GM12891 (cell line): Measurements from ENCODE around the gene CALN1.
"Not testable (repeated sequence)": the region's sequence is repeated elsewhere in the genome, so short reads cannot be mapped to it uniquely, and the experiment has no call there.

Source experiments
- DNase-seq: peaks from one replicate; pipeline ENCODE4 v3.0.0; 2011; ENCODE audit warnings: low spot score; ENCODE audit not compliant: insufficient read length
- FAIRE-seq: peaks from 2 replicates; lab custom pipeline; 2011; peaks lifted over from hg19 to GRCh38; lab: Jason Lieb, UNC
- PAX5 ChIP-seq: IDR thresholded peaks from 2 replicates; pipeline ENCODE4 v1.6.1; 2011; ENCODE audit warnings: low read length, moderate library complexity, mild to moderate bottlenecking; ENCODE audit not compliant: insufficient read depth, severe bottlenecking
- POLR2A ChIP-seq: IDR thresholded peaks from 2 replicates; pipeline ENCODE4 v1.6.1; 2011; ENCODE audit warnings: low read depth, low read length, control low read depth
- POLR2AphosphoS5 ChIP-seq: IDR thresholded peaks from 2 replicates; pipeline ENCODE4 v1.6.1; 2011; ENCODE audit warnings: low read depth, low read length, control low read depth
- POU2F2 ChIP-seq: IDR thresholded peaks from 2 replicates; pipeline ENCODE4 v1.6.1; 2011; ENCODE audit warnings: low read depth, mild to moderate bottlenecking, control low read depth, low read length, moderate library complexity
- SPI1 ChIP-seq: IDR thresholded peaks from 2 replicates; pipeline ENCODE4 v1.6.1; 2011; ENCODE audit warnings: low read depth, low read length, control low read depth
- TAF1 ChIP-seq: IDR thresholded peaks from 2 replicates; pipeline ENCODE4 v1.6.1; 2011; ENCODE audit warnings: low read depth, low read length, control low read depth

CALN1 gene

DNA sequence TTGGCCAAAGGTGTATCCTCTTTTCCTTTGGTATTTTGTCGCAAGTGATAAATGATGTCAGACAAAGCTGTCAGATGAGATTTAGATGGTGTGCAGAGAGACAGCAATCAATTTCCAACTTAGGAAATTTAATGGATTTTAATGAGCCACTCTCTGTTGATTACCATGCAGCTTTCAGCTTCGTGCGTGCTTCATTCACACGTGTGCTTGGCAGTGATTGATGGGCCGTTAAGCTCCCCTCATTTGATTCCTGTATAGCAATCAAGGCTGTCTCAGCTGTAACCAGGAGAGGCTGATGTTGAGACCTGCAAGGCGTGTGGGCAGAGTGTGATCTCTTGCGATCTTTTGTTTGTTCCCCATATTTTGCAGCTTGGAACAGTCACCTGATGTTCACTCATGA lies 439.6 kb downstream of the CALN1 start:
- no peak for FAIRE-seq
- no peak for TF ChIP-seq POLR2AphosphoS5
- no peak for TF ChIP-seq POU2F2
- no peak for TF ChIP-seq TAF1
- no peak for TF ChIP-seq SPI1
- no peak for TF ChIP-seq POLR2A
- no peak for TF ChIP-seq PAX5
- DNase-seq, result no peak

DNA sequence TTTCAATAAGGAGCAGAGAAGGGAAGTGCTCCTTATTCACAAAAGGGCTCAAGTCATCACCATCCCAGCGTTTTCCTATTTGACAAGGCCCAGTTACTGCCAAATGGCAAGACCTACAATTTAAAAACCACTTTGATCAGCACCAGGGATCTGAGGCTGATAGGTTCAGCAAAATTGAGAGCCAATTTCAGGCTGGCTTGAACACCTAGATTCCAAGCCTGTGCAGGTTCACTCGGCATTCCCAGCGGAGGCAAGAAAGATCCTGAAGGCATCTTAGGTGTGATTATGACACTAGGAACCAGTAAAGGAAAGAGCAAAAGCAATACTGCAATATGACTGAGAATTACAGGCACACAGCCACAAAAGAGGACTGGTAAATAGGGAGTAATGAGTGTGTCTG lies 441.4 kb downstream of the CALN1 start:
- TF ChIP-seq POLR2A (no peak), POU2F2 (no peak), POLR2AphosphoS5 (no peak), TAF1 (no peak), SPI1 (no peak), PAX5 (no peak)
- FAIRE-seq (no peak), DNase-seq (no peak)

DNA sequence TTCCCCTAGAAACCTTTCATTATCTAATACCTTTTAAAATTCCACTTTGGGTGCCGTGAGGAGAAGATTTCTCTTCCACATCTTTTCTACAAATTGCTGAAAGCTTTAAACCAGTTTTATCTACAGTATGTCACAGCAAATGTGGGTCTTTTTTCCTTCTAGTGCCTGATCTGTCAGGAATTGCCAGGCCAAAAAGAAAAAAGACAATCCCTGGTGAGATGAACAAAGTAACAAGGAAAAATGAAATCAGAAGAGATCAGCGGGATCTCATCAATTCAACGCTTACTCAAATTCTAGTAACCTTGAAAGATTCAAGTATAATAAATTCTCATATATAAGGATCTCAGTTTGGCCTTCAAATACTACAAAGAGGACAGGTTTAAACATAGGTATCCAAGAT lies 449.5 kb downstream of the CALN1 start:
- DNase-seq (no peak), FAIRE-seq (no peak)
- TF ChIP-seq TAF1, result no peak
- TF ChIP-seq POU2F2, result no peak

DNA sequence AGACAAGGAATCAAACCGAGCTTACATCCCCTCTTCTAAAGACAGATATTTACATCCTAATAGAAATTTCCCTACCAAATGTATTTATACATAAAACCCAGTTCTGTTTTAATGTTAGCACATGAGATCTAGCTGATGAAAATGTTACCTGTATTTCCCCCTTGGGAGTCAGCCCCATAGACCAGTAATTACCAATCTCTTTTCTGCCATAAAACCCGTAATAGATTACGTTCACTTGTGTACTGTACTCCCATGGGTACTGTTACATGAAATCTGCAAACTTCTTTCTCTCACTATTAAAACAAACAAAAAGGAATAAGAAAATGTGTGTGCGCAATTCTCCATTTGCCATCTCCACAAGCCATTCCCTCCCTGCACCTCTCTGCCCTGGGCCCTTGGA lies 450.9 kb downstream of the CALN1 start:
- no peak for TF ChIP-seq POLR2A
- TF ChIP-seq PAX5, result no peak
- TF ChIP-seq POU2F2, result no peak
- TF ChIP-seq SPI1, result no peak
- TF ChIP-seq TAF1, result no peak
- TF ChIP-seq POLR2AphosphoS5, result no peak
- DNase-seq, result no peak
- no peak for FAIRE-seq

DNA sequence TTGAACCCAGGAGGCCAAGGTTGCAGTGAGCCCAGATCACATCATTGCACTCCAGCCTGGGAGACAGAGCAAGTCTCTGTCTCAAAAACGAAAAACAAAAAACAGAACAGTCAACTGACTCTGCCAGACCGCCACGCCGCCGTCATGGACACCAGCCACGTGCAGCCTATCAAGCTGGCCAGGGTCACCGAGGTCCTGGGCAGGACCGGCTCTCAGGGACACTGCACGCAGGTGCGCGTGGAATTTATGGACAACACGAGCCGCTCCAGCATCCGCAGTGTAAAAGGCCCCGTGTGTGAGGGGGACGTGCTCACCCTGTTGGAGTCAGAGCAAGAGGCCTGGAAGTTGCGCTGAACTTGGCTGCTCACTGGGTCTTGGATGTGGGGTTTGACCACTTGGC lies 470.0 kb downstream of the CALN1 start:
- FAIRE-seq (no peak), DNase-seq (no peak)
- TF ChIP-seq POLR2A (no peak), POLR2AphosphoS5 (no peak), PAX5 (no peak), TAF1 (no peak), SPI1 (no peak), POU2F2 (no peak)

DNA sequence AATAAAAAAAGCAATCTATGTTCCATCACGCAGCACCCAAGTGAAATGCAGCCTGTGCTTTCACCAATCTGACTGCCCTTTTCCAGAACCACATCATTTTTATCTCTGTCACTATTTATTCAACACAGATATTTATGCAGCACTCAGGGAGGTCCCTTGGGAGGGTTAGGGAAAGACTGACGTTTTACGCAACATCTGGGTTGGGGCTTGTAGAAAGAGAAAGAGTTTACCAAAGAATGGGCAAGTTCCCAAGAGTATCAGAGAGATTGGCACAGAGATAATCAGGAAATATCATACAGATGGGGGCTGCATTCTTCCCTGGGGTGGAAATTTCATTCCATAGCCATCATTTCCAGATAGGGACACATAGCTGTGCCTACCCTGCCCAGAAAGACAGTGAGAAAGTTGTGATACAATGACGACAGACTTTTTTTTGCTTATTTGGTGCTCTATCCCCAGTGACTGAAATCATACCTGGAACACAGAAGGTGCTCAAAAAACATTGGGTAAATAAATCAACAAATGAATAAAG lies 474.2 kb downstream of the CALN1 start:
- FAIRE-seq, result no peak
- no peak for TF ChIP-seq POLR2AphosphoS5
- TF ChIP-seq SPI1, result no peak
- TF ChIP-seq POU2F2, result no peak
- no peak for TF ChIP-seq POLR2A
- no peak for TF ChIP-seq PAX5
- no peak for TF ChIP-seq TAF1

DNA sequence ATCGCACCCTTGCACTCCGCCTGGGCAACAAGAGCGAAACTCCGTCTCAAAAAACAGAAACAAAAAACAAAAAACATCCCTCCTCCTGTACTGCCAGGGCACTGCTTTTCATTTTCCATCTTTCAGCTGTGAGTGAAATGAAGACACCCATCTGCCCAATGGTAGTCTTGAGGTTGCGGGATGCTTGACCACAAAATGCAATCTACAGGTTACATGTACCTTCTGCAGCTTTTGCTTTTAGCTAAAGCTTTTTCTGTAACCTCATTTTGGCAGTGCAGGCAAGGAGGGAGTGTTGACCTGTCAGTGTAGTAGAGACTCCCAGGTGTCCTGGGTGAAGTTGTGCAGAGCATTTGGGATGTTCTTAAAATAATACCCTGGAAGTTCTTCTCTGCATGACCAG lies 476.5 kb downstream of the CALN1 start:
- DNase-seq (no peak), FAIRE-seq (no peak)
- TF ChIP-seq PAX5, result no peak
- no peak for TF ChIP-seq POU2F2
- no peak for TF ChIP-seq POLR2AphosphoS5
- no peak for TF ChIP-seq SPI1
- no peak for TF ChIP-seq TAF1

More for the DNA sequence above, 474.2 kb downstream of the CALN1 start:
- no peak for DNase-seq

DNA sequence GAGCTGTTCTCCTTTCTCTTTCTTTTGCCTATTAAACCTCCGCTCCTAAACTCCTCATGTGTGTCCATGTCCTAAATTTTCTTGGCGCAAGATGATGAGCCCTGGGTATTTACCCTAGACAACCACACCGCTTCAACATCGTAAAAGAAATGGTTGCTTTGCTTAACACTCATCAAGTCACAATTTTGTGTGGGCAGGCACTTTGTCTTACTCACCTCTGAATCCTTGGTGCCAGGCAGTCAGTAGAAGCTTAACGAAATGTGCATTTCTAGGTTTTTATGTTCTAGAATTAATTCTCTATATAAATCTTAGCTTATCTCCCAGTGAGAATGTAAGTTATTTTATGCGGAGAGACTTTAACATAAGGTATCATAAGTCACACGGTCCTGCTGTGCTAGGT lies 478.7 kb downstream of the CALN1 start:
- FAIRE-seq (no peak), DNase-seq (no peak)
- no peak for TF ChIP-seq POLR2AphosphoS5
- no peak for TF ChIP-seq SPI1
- no peak for TF ChIP-seq PAX5
- no peak for TF ChIP-seq POLR2A
- TF ChIP-seq TAF1, result no peak
- no peak for TF ChIP-seq POU2F2

DNA sequence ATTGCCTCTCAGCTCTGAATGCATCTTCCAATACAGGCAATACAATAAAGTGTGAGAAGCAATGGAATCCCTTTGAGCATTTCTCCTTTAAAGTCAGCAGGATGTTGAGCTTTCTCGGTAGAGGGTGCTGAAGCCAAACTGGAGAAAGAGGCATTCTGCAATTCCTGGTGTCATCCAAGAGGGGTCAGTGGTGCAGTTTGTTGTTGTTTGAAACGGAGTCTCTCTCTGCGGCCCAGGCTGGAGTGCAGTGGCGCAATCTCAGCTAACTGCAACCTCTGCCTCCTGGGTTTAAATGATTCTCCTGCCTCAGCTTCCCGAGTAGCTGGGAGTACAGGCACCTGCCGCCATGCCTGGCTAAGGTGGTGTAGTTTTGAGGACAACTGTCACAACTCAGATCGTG lies 486.5 kb downstream of the CALN1 start:
- FAIRE-seq, result no peak
- TF ChIP-seq PAX5 (no peak), POLR2AphosphoS5 (no peak), TAF1 (no peak), SPI1 (no peak), POLR2A (no peak), POU2F2 (no peak)

DNA sequence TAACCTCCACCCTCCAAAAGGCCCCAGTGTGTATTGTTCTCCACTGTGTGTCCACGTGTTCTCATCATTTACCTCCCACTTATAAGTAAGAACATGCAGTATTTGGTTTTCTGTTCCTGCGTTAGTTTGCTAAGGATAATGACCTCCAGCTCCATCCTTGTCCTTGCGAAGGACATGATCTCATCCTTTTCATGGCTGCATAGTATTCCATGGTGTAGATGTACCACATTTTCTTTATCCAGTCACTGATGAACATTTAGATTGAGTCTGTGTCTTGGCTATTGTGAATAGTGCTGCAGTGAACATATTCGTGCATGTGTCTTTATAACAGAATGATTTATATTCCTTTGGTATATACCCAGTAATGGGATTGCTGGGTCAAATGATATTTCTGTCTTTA lies 497.9 kb downstream of the CALN1 start:
- not testable (repeated sequence) for DNase-seq, FAIRE-seq

More for the DNA sequence above, 486.5 kb downstream of the CALN1 start:
- no peak for DNase-seq

DNA sequence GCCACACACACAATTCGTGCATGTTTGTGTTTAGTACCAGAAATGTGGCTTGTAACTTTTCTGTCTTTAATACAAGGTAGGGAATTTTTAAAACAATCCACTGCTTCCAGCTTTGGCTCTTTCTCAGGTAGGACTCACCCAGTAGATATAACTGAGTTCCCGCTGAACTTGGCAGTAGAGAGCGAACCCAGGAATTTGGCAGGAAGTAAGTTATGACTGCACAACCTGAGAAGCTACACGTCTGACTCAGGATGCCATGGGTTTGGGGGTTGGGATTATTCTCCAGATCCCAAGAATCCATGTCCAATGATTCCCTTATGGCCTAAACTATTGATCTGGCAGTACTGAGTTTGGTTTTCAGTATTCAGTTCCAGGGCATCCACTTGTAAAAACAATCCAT lies 499.7 kb downstream of the CALN1 start:
- DNase-seq (no peak), FAIRE-seq (no peak)
- TF ChIP-seq SPI1 (no peak), POU2F2 (no peak), POLR2AphosphoS5 (no peak), PAX5 (no peak), TAF1 (no peak), POLR2A (no peak)
